Measurements from ENCODE around the gene CKB.

- TF ChIP-seq, protein P1, sequence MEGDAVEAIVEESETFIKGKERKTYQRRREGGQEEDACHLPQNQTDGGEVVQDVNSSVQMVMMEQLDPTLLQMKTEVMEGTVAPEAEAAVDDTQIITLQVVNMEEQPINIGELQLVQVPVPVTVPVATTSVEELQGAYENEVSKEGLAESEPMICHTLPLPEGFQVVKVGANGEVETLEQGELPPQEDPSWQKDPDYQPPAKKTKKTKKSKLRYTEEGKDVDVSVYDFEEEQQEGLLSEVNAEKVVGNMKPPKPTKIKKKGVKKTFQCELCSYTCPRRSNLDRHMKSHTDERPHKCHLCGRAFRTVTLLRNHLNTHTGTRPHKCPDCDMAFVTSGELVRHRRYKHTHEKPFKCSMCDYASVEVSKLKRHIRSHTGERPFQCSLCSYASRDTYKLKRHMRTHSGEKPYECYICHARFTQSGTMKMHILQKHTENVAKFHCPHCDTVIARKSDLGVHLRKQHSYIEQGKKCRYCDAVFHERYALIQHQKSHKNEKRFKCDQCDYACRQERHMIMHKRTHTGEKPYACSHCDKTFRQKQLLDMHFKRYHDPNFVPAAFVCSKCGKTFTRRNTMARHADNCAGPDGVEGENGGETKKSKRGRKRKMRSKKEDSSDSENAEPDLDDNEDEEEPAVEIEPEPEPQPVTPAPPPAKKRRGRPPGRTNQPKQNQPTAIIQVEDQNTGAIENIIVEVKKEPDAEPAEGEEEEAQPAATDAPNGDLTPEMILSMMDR (IDR thresholded peaks at IDR 0.05), result no peak
- TF ChIP-seq POLR2A (IDR thresholded peaks at IDR 0.05), result no peak
These were observed 4.3 kb upstream of the CKB start for GRCh38 chr14:103526914-103527248.
